ENCODE results near the gene NCSTN. TPM values are rescaled to one million over a fixed set of nuclear protein-coding genes. Genes with fewer than 3 reads are reported as not detected.

NCSTN gene
- total and polyA plus RNA-seq, 9 of the 15 experiments (the other 6 are each of a cell fraction or from before 2014, with no cell fraction given) = 21.3 to 91.1 (median 57.9) TPM

GRCh38 chr1:160362168-160362957 lies 19.2 kb downstream of the NCSTN start (continued):
- TF ChIP-seq POLR2H (tag; IDR thresholded peaks at IDR 0.05; ENCODE audit: low read depth) (peak; percentile 85), CEBPB (tag; IDR thresholded peaks at IDR 0.05) (peak; percentile 92), LEF1 (IDR thresholded peaks at IDR 0.05) (peak; percentile 89; the same call in 1 of the 2 replicates), ETV1 (tag; conservative IDR thresholded peaks at IDR 0.05; ENCODE audit: low read depth) (peak; percentile 76), JUND (IDR thresholded peaks at IDR 0.05; ENCODE audit: borderline replicate concordance, low read depth, low read length) (peak; percentile 91), JUND (tag; IDR thresholded peaks at IDR 0.05; ENCODE audit: borderline replicate concordance, low read depth, low read length) (peak; percentile 65; the same call in 1 of the 3 replicates), ZNF740 (CRISPR knock-in tag; IDR thresholded peaks at IDR 0.05) (peak; percentile 86), ZNF740 (tag; IDR thresholded peaks at IDR 0.05) (peak in 1 of 2 experiments; percentile 81; a peak in 2 of 4 replicates), TAL1 (IDR thresholded peaks at IDR 0.05) (peak; percentile 31; the same call in 1 of the 2 replicates), ETV6 (IDR thresholded peaks at IDR 0.05; ENCODE audit: borderline replicate concordance in 1 of 2, low read depth in 2 of 2, low read length in 1 of 2) (peak in 1 of 2 experiments; percentile 3; a peak in 1 of 4 replicates), ETV6 (CRISPR knock-in tag; IDR thresholded peaks at IDR 0.05; ENCODE audit: borderline replicate concordance) (no peak), CEBPG (CRISPR knock-in tag; IDR thresholded peaks at IDR 0.05) (peak; percentile 99), CEBPG (tag; conservative IDR thresholded peaks at IDR 0.05 in 1 of 2, IDR thresholded peaks at IDR 0.05 in 1 of 2) (peak; percentile 97 to 100), CHD1 (IDR thresholded peaks at IDR 0.05; ENCODE audit: low read length) (no peak), PTBP1 (IDR thresholded peaks at IDR 0.05; ENCODE audit: low read depth, low read length) (no peak)
- TF ChIP-seq, protein P1, sequence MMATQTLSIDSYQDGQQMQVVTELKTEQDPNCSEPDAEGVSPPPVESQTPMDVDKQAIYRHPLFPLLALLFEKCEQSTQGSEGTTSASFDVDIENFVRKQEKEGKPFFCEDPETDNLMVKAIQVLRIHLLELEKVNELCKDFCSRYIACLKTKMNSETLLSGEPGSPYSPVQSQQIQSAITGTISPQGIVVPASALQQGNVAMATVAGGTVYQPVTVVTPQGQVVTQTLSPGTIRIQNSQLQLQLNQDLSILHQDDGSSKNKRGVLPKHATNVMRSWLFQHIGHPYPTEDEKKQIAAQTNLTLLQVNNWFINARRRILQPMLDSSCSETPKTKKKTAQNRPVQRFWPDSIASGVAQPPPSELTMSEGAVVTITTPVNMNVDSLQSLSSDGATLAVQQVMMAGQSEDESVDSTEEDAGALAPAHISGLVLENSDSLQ (IDR thresholded peaks at IDR 0.05) = peak; percentile 85
- TF ChIP-seq, protein P2, sequence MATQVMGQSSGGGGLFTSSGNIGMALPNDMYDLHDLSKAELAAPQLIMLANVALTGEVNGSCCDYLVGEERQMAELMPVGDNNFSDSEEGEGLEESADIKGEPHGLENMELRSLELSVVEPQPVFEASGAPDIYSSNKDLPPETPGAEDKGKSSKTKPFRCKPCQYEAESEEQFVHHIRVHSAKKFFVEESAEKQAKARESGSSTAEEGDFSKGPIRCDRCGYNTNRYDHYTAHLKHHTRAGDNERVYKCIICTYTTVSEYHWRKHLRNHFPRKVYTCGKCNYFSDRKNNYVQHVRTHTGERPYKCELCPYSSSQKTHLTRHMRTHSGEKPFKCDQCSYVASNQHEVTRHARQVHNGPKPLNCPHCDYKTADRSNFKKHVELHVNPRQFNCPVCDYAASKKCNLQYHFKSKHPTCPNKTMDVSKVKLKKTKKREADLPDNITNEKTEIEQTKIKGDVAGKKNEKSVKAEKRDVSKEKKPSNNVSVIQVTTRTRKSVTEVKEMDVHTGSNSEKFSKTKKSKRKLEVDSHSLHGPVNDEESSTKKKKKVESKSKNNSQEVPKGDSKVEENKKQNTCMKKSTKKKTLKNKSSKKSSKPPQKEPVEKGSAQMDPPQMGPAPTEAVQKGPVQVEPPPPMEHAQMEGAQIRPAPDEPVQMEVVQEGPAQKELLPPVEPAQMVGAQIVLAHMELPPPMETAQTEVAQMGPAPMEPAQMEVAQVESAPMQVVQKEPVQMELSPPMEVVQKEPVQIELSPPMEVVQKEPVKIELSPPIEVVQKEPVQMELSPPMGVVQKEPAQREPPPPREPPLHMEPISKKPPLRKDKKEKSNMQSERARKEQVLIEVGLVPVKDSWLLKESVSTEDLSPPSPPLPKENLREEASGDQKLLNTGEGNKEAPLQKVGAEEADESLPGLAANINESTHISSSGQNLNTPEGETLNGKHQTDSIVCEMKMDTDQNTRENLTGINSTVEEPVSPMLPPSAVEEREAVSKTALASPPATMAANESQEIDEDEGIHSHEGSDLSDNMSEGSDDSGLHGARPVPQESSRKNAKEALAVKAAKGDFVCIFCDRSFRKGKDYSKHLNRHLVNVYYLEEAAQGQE (IDR thresholded peaks at IDR 0.05; ENCODE audit: borderline replicate concordance) = peak; percentile 23; the same call in 1 of the 2 replicates
- TF ChIP-seq, protein P2 (CRISPR knock-in tag; IDR thresholded peaks at IDR 0.05; ENCODE audit: low read depth) = no peak
